GM19395 (cell line): ENCODE results near the gene ZDHHC4.
A peak's percentile ranks its signal among the peaks of the same experiment; 100 is the strongest.

Source experiments
- ATAC-seq: cut with Tn5 transposase; IDR thresholded peaks from one replicate; pipeline ENCODE4 v1.9.1; 2021; ENCODE audit warnings: mild to moderate bottlenecking, moderate library complexity; ENCODE audit not compliant: unreplicated experiment

Gene ZDHHC4

DNA sequence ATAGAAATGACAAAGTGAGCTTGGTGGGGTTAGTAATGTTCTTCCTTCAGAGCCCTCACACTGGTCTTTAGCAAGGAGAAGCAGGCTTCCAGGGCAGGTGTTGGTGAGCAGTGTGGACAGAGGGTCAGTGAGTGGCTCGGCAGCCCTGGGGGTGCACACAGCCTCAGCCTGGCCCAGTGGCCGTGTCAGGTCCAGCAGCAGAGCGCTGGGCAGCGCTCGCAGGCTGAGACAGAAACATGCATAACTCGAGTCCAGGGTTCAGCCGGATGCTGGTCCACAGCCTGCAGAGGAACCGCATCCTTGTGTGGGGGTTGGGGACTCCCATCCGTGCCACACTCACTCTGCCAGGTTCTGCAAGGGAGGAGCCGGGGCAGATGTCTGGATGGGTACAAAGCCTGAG lies 27.2 kb downstream of the ZDHHC4 start:
- ATAC-seq = no peak

DNA sequence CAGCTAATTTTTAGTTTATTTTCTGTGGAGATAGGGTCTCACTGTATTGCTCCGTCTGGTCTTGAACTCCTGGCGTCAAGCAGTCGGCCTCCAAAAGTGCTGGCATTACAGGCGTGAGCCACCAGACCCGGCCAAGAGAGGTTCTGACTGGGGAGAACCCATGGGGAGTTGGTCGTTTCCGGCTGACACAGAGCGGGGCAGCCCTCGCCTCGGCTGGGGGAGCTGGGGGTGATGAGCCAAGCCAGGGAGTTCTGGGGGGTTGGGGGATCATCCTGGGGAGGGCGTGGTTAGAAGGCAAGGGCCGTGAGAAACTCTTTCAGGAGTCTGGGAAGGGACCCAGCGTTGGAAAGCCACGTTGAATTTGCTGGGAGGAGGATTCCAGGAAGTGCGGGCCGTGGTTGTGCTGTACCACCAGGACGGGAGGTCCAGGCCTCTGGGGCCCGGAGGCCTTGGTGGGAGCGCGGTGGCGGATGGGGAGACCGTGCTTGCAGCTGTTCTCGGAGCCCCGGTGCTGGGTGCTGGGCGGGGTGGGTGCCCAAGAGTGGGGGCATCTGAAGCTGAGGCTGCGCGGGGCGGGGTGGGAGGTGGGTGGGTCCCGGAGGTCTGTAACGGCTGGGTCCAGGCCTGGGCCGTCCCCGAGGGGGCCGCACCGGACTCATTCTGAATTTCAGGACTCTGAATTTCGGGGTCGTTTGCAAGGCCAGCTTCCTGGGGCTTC lies 29.8 kb downstream of the ZDHHC4 start:
- ATAC-seq = no peak

DNA sequence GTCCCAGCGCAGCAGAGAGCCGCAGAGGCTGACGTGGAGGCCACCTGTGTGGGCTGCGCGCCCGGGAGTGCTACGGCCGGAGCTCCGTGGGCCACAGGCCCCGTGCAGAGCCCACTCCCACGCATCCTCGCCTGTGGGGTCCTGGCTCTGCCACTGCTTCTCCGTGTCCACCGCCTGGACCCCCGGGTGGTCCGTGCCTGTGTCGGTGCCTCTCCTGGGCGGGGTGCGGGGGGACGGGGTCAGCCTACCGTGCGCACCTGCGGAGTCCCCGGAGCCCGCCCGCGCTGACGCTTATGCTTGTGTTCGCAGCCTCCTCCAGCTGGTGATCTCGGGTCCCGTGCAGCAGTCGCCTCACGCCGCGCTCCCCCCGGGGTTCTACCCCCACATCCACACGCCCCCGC lies 30.4 kb downstream of the ZDHHC4 start:
- ATAC-seq = no peak

DNA sequence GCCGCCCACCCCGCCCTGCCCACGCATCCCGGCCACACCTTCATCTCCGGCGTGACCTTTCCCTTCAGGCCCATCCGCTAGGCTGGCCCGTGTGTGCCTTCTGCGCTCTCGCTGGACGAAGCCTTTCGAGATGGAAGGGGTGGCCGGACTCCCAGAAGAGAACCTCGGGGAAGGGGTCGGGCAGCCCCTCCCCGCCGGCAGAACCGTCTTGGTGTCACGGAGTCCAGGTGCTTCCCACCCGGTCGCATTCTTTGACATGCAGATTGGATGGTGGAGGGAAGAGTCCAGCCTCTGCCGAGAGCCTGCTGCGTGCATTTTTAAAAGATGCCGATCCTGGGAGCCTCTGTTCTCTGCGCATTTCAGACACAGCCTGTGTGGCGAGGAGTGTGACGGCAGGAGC lies 30.8 kb downstream of the ZDHHC4 start:
- no peak for ATAC-seq

DNA sequence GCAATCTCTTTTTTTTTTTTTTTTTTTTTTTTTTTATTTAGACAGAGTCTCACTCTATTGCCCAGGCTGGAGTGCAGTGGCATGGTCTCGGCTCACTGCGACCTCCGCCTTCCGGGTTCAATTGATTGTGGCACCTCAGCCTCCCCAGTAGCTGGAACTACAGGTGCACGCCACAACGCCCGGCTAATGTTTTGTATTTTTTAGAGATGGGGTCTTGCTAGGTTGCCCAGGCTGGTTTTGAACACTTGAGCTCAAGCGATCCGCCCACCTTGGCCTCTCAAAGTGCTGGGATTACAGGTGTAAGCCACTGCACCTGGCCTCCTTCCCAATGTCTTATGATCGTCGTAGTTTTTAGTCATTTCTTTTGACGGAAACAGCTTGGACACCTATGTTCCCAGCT lies 31.5 kb downstream of the ZDHHC4 start:
- no peak for ATAC-seq

DNA sequence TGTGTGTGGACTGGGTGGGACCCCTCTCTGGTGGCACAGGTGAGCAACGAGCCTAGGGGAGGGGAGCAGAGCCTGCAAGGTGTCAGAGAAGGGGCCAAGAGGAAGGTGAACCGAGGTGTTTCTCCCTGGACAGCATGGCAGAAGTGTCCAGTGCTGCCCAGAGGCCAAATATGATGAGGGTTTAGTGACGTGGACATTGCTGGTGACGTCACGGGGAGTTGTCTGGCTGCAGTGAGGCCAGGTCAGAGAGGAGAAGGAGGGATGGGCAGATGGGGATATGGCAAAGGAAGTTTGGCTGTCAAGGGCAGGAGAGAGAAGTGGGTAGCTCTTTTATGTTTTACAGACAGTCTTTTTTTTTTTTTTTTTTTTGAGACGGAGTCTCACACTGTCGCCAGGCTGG lies 35.6 kb downstream of the ZDHHC4 start:
- ATAC-seq = no peak

DNA sequence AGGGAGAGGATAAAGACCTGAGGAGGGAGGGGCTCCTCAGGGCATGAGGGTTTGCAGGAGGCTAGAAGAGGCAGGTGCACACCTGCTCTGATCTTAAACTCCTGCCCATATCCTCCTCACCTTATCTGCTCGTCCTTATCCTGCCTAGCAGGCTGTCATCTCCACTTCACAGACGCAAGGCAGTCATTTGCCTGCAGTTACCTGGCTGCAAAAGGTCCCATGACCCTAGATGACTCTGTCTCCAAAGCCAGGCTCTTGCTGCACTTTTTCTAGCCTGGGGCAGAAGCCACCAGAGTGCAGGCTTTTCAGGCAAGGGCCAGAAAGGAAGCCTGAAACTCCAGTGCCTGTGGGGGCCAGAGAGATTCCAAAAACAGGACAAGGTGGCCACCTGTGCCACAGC lies 36.5 kb downstream of the ZDHHC4 start:
- ATAC-seq = no peak

DNA sequence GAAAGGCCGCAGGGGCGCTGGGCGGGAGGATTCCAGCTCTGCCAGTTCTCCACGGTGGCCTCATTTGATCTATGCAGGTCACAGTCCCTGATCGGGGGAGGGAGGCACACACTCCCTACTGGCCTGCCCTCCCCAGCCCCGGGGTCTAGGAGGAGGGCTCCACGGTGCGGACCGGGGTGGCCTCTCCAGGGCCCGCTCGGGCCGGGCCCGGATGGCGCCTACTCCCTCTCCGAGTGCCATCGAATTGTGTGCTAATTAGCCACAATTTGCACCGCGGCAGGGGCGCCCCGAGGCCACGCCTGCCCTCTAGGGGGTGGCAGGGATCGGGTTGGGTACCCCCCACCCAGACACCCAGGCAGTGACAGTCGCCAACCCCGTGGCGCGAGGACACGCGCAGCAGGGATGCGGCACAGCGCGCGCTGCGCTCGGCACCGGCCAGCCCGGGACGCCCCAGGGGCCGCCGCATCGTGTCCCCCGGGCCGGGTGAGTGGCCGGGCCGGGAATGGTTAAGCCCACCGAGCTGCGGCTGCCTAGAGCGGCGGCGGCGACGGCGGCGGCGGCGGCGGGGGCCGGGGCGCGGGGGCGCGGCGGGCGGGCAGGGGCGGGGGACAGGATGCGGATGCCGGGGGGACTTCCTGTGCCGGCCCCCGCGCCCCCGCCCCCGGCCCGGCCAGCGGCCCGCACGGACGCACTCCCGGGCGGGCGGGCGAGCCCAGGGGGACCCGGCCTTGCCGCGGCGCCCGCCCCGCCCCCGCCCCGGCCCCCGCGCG lies 37.9 kb downstream of the ZDHHC4 start, which contains the start of gene ZNF853:
Gene ZNF853 (plus strand): TSS at position 658 of the 770 bp plus-strand sequence. CDS start 565 bp downstream, outside the sequence.
- ATAC-seq = no peak

DNA sequence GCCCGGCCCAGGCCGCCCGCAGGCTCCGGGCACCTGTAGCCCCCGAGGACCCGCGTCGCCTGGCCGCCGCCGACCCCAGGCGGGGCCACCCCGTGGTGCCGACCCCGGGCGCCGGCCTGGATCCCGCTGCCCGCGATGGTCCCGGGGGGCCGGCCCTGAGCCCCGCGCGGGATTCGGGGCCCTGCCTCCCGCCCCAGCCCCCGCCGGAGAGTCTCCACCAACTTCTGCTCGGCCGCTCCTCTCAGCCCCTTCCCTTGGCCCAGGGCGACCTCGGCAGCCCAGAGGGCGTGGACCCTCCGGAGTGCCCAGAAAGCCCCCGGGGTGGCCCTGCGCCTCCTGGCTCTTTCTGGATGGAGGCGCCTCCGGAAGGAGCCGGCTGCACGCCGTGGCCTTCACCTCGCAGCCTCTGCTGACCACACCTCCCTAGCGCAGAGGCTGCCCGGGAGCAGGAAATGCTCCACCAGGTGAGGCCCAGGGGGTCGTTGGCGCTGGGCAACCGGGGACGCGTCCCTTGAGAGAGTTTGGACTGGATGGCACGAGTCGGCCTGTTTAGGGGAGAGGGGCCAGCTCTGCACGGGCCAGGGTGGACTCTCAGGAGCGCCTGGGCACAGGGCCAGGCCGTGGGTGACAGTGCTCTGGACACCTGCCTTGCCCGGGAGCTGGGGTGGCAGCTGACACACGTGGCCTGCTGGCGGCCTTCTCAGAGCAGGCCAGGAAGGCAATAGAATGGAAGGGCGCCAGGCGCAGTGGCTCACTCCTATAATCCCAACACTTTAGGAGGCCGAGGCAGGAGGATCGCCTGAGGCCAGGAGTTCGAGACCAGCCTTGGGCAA lies 38.7 kb downstream of the ZDHHC4 start:
- no peak for ATAC-seq

DNA sequence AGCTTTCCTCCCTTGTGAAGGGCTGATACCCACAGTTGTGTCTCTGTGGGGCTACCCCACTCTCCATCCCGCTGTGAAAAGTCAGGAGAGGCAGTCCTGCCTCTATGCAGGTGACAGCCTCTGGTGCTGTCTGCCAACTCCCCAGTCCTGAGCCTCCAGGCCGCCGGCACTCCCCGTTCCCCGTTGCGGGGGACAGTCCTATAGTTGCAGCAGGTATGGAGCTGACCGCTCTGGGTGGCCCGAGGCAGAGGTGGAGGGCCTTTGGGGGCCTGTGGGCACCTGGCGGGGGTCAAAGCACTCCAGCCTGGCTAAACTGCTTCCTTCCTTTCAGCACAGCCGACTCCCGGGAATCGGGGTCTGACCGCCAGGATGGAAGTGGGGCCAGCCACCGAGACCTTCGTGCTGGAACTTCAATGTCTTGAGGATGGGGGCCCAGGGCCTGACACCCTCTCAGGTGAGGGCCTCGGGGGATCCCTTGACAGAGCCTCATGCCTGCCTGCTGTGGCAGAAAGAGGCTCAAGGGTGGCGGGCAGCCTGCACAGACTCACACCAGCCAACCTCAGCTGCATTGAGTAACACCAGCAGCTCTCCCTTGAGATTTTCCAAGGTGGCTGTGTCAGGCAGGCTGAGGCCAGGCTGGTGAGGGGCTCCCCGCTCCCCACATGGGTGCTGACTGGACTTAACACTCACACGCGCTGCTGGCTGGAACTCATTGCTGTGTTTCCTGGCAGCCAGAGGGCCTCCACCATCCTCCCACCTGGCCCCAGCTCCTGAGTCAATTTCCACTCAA lies 39.8 kb downstream of the ZDHHC4 start:
- no peak for ATAC-seq

DNA sequence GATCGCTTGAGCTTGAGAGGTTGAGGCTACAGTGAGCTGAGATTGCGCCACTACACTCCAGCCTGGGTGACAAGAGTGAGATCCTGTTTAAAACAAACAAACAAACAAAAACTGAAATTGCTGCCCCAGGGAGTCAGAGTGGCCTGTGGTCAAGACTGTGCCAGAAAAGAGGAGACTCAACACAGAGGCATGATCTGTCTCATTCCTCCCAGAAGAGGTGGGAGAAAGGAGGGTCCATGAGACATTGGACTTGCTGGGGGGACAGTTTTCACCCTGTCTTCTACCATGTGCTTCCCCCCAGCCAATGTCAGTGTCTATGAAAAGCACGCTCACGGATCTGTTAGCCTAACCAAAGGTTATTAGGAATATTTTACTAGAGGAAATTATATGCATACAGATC lies 41.4 kb downstream of the ZDHHC4 start:
- no peak for ATAC-seq

DNA sequence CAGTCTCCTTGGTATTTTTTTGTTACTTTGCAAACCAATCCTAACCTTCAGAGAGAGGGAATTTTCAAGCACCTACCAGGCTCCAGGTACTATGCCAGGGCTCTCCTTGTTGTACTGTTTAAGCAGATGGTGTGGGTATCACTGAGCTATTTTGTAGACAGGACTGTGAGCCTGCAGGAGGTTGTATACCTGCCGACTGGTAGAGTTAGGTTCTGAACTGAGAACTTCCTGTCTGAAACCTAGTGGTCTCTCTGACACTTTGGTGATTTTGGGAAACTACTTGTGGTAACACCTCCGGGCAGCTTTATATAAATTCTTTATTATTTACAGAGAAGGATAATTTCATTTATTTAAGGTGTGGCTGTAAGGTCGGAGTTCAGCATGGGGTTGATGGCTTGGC lies 42.7 kb downstream of the ZDHHC4 start:
- ATAC-seq = no peak

DNA sequence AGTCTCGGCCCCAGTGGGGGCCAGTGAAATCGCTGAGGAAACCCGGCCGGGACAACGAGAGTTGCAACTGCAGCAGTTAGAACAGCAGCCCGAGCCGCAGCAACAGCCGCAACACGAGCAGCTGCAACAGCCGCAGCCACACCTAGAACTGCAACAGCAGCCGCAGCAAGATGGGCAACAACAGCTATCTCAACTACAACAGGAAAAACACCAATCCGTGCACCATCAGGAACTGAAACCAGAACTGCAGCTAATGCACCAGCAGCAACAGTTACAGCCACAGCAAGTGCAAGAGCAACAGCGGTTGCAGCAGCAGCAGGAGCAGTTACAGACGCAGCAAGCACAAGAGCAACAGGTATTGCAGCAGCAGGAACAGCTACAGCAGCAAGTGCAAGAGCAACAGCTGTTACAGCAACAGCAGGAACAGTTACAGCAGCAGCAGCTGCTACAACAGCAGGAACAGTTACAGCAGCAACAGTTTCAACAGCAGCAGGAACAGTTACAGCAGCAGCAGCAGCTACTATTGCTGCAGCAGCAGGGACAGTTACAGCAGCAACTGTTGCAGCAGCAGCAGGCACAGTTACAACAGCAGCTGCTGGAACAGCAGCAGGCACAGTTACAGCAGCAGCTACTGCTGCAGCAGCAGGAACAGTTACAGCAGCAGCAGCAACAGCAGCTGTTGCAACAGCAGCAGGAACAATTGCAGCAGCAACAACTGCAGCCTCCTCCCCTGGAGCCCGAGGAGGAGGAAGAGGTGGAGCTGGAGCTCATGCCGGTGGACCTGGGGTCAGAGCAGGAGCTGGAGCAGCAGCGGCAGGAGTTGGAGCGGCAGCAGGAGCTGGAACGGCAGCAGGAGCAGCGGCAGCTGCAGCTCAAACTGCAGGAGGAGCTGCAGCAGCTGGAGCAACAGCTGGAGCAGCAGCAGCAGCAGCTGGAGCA lies 44.2 kb downstream of the ZDHHC4 start:
- ATAC-seq = no peak

DNA sequence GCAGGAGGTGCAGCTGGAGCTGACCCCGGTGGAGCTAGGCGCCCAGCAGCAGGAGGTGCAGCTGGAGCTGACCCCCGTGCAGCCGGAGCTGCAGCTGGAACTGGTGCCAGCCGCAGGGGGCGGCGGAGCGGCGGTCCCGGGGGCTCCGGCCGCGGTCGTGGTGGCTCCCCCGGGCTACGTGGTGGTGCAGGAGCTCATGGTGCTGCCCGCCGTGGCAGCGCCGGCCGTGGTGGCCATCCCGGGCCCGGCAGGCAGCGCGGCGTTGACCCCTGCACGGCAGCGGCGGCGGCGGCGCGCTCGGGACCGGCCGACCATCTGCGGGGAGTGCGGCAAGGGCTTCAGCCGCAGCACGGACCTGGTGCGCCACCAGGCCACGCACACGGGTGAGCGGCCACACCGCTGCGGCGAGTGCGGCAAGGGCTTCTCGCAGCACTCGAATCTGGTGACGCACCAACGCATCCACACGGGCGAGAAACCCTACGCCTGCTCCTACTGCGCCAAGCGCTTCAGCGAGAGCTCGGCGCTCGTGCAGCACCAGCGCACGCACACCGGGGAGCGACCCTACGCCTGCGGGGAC lies 45.0 kb downstream of the ZDHHC4 start:
- no peak for ATAC-seq

DNA sequence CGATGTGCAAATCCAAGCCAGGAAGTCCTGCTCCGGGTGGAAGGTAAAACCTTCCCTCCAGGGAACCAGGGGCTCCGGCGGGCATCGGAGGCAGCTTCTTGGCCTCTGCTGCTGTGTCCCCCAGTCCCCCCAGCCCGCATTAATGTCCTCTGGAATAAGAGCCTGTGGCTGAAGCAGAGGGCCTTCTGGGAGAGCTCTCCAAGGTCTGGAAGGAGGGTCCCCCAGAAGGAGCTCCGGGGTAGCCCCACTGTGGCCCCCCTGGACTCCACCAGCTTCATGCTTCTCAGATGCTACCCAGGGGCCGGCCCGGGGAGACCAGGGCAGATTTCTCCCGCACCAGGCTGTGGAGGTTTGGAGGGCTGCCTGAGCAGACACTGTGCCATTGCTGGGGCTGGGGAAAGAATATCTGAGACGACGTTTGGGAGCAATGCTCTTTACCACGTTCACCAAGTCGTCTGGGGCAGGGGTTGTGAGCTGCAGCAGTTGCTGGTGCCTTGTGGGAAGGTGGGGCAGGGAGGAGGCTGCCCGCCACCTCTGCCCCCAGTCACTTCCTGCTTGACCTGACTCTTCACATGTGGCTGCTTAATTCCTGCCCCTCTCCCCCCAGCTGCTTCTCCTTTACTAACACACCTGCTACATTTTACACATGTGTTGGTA lies 46.5 kb downstream of the ZDHHC4 start:
- peak; percentile 56 for ATAC-seq

DNA sequence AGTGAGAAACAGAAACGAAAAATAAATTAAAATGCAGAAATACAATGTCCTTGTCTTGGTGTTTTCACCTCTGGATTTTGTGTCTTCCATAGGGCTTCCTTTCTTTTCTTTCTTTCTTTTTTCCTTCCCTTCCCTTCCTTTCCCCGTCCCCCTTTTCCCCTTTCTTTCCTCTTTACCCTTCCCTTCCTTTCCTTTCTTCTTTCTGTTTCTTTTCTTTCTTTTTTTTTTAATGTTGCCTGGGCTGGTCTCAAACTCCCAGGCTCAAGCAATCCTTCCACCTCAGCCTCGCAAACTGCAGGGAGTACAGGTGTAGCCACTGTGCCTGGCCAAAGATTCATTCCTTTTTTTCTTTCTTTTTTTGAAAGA lies 47.0 kb downstream of the ZDHHC4 start:
- ATAC-seq = no peak

DNA sequence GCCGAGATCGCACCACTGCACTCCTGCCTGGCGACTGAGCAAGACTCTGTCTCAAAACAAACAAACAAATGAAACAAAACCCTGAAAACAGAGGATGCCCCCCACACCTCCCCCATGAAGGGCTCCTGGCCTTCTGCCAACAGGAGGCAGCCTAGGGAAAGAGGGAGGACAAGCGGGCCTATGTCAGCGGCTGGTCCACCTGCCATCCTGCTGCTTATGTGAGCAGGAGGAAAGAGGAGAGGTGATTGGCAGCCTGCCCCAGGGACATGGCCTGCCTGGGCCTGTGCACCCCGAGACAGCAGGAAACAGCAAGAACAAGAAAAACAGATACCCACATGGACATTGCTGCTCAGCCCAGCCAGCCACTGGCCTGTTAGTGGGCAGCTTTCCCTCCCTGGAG lies 50.8 kb downstream of the ZDHHC4 start:
- ATAC-seq = no peak

DNA sequence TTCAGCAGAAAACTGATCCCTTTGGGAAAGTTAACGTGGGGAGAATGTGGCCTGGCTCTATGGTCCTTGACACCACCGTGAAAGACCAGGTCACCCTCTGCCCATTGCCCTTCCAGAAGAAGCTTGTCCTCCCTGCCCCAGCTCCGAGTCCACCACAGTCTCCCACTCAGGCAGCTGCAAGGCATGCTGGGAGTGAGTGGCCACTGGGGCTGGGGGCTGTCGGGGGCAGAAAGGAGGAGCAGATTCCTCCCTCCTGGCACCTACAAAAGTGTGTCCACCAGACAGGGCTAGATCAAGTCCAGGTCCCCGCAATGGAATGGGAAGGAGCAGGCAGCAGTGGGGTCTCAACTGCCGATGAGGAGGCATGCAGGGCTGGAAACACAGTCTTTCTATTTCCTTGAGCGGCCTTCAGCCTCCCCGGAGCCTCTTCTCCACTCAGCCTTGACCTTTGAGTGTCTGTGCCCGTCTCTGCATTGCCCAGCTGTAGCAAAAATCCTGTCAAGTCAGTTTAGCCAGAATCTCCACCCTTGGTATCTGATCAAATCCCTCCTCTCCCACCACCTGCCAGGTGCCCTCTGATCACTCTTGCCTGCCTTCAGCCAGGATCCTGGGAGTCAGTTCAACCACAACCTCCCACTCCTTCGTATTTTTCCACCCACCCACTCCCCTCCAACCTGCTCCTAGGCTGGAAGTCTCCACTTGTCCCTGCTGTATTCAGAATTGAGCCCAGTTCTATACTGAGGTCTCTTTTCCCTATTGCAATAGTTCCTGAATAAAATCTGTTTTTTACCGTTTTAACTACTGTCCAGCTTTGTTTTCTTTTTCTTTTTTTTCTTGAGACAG lies 53.0 kb downstream of the ZDHHC4 start:
- ATAC-seq = no peak
